HEK293T (cell line): ENCODE results near the gene MIA3.

Experiments used
- BHLHE40 ChIP-seq: fragments of 450-650 bp; IDR thresholded peaks from 2 replicates; pipeline ENCODE4 v1.6.1; 2016; ENCODE audit warnings: mild to moderate bottlenecking, moderate library complexity, borderline replicate concordance
- ELF4 ChIP-seq: fragments of 450-650 bp; IDR thresholded peaks from 2 replicates; pipeline ENCODE4 v1.6.1; 2017; ENCODE audit warnings: antibody characterized with exemption
- FOXA1 ChIP-seq: fragments of 450-650 bp; IDR thresholded peaks from 2 replicates; pipeline ENCODE4 v1.6.1; 2016; ENCODE audit warnings: mild to moderate bottlenecking
- L3MBTL2 ChIP-seq: fragments of 450-650 bp; conservative IDR thresholded peaks from 2 replicates; pipeline ENCODE4 v1.6.1; 2016; ENCODE audit warnings: mild to moderate bottlenecking
- LEF1 ChIP-seq: fragments of 450-650 bp; IDR thresholded peaks from 2 replicates; pipeline ENCODE4 v1.6.1; 2017; ENCODE audit warnings: mild to moderate bottlenecking, borderline replicate concordance
- NFRKB ChIP-seq: fragments of 450-650 bp; IDR thresholded peaks from 2 replicates; pipeline ENCODE4 v1.6.1; 2016; ENCODE audit warnings: mild to moderate bottlenecking, moderate library complexity
- SP1 ChIP-seq: fragments of 450-650 bp; IDR thresholded peaks from 2 replicates; pipeline ENCODE4 v1.6.1; 2017
- SUZ12 ChIP-seq: fragments of 450-650 bp; IDR thresholded peaks from 2 replicates; pipeline ENCODE4 v1.6.1; 2016; ENCODE audit warnings: mild to moderate bottlenecking
- TARDBP ChIP-seq: fragments of 450-650 bp; IDR thresholded peaks from 2 replicates; pipeline ENCODE4 v1.6.1; 2016

GRCh38 chr1:222665964-222666363 lies 48.1 kb downstream of the MIA3 start:
- no peak for TF ChIP-seq SUZ12
- TF ChIP-seq TARDBP: no peak
- TF ChIP-seq FOXA1: no peak
- no peak for TF ChIP-seq BHLHE40
- TF ChIP-seq NFRKB: no peak
- TF ChIP-seq L3MBTL2: no peak
- TF ChIP-seq ELF4: no peak
- no peak for TF ChIP-seq LEF1
- no peak for TF ChIP-seq SP1
